Gastroesophageal sphincter (tissue), 4 donors: ENCODE data around the gene ZNF765. TPM values are rescaled to one million over a fixed set of nuclear protein-coding genes. Genes with fewer than 3 reads are reported as not detected.

Experiments
- ATAC-seq: fragments of 150-250 bp; one replicate; pipeline ENCODE4 v1.9.1; 2016; ENCODE audit warnings: mild to moderate bottlenecking, moderate library complexity
- H3K27ac ChIP-seq, 4 donors: fragments of 200-600 bp; sonication (generic) in 3 of 4; 1 replicate in 3 of 4; 2 replicates in 1 of 4; pipeline ENCODE4 v1.5.1; 2016 to 2019
- H3K27me3 ChIP-seq: fragments of 200-600 bp; sonication (generic); one replicate; pipeline ENCODE4 v1.5.1; 2019
- H3K36me3 ChIP-seq, 2 donors: fragments of 200-600 bp; sonication (generic); one replicate each; pipeline ENCODE4 v1.5.1; 2019; ENCODE audit warnings: control low read depth in 1 of 2
- H3K4me1 ChIP-seq, 3 donors: fragments of 200-600 bp; sonication (generic); 1 replicate in 2 of 3; 2 replicates in 1 of 3; pipeline ENCODE4 v1.5.1; 2016 to 2019; ENCODE audit warnings: control low read depth in 2 of 3
- H3K4me3 ChIP-seq, 2 donors: fragments of 200-600 bp; sonication (generic); one replicate each; pipeline ENCODE4 v1.5.1; 2019; ENCODE audit warnings: mild to moderate bottlenecking in 1 of 2, moderate library complexity in 1 of 2
- H3K9me3 ChIP-seq, 3 donors: fragments of 200-600 bp; sonication (generic); one replicate each; pipeline ENCODE4 v1.5.1; 2017 to 2019; ENCODE audit warnings: control low read depth in 2 of 3
- CTCF ChIP-seq, 4 experiments: fragments of 200-600 bp in 2 of 4; fragments of 450-650 bp in 2 of 4; sonication (generic) in 1 of 4; IDR thresholded peaks; one replicate each; pipeline ENCODE4 v1.5.1; 2017 to 2019; ENCODE audit warnings: antibody characterized with exemption in 4 of 4, mild to moderate bottlenecking in 2 of 4, moderate library complexity in 2 of 4
- EP300 ChIP-seq: sonication (generic); formaldehyde crosslinking; IDR thresholded peaks from one replicate; pipeline ENCODE4 v1.6.1; 2017; ENCODE audit warnings: antibody characterized with exemption, mild to moderate bottlenecking
- POLR2A ChIP-seq, 2 donors: fragments of 450-650 bp; IDR thresholded peaks; one replicate each; pipeline ENCODE4 v1.6.1; 2017; ENCODE audit warnings: antibody characterized with exemption in 2 of 2, mild to moderate bottlenecking in 2 of 2, moderate library complexity in 1 of 2
- POLR2AphosphoS5 ChIP-seq: sonication (generic); formaldehyde crosslinking; IDR thresholded peaks from one replicate; pipeline ENCODE4 v1.6.1; 2017; ENCODE audit warnings: antibody characterized with exemption
- WGBS, 2 donors: methylation state at CpG; one replicate each; pipeline ENCODE4 v1.1.5; 2018; ENCODE audit warnings: low coverage in 1 of 2; 5-methylcytosine and 5-hydroxymethylcytosine counted together
- total RNA-seq, 4 donors: library from RNA; depleted of rRNA; stranded (reverse); fragments of >200 nt; gene quantifications; one replicate each; pipeline ENCODE4 v1.1.0, GENCODE V29; 2016

The ZNF765 gene
- total RNA-seq, 4 donors from 2014 or later, result 7.3 to 13.4 (median 8.2) TPM

- no peaks in the 10 kb centered on the region for H3K27me3 ChIP-seq
- WGBS, 2 donors, result 0% methylated on average over 5 to 12 of the region's 45 CpGs
- TF ChIP-seq EP300 (no peak), CTCF (IDR thresholded peaks at IDR 0.05) (peak in 2 of 4 experiments; percentile 23 to 30), POLR2AphosphoS5 (peak; percentile 85), POLR2A (IDR thresholded peaks at IDR 0.05) (peak in 1 of 2 donors; percentile 32)
- no peaks in the 10 kb centered on the region for H3K36me3 ChIP-seq
- H3K4me1 ChIP-seq, result peaks cover 0 to 15% (median 0%) of the 10 kb centered on the region in 3 donors
- H3K9me3 ChIP-seq, result no peaks in the 10 kb centered on the region
- peak; percentile 99 for ATAC-seq
- peak within 1 kb of the TSS; percentile 62 to 81 for H3K4me3 ChIP-seq
- H3K27ac ChIP-seq, result peak within 1 kb of the TSS; percentile 59 to 81 (median 79)
These were observed 29.6 kb upstream of the ZNF765 start, which contains the start of gene ZNF525 for GRCh38 chr19:53365134-53365898. ZNF525 (plus strand) TSS chr19:53365705; CDS start chr19:53372282, 6,577 bp downstream.

- peaks cover 0 to 15% (median 0%) of the 10 kb centered on the region in 3 donors for H3K4me1 ChIP-seq
- peak overlapping the region; percentile 62 to 81 for H3K4me3 ChIP-seq
- H3K36me3 ChIP-seq, result no peaks in the 10 kb centered on the region
- ATAC-seq, result peak; percentile 48
- WGBS, 2 donors, result 1% methylated on average over 21 of the region's 32 CpGs; no CpG with 5 or more reads in 1 of the 2 donors
- H3K27me3 ChIP-seq, result no peaks in the 10 kb centered on the region
- TF ChIP-seq POLR2AphosphoS5 (no peak), CTCF (IDR thresholded peaks at IDR 0.05) (no peak), POLR2A (IDR thresholded peaks at IDR 0.05) (no peak), EP300 (no peak)
- H3K27ac ChIP-seq, result peak overlapping the region; percentile 59 to 81 (median 79)
- H3K9me3 ChIP-seq, result no peaks in the 10 kb centered on the region
These were observed 29.0 kb upstream of the ZNF765 start for GRCh38 chr19:53365899-53366493.

GRCh38 chr19:53372196-53372595 is 22.8 kb upstream of the ZNF765 start:
- H3K36me3 ChIP-seq, result peaks cover 0 to 52% of the 10 kb centered on the region in 2 donors
- WGBS, 2 donors, result 85 to 100% methylated on average over 2 to 4 of the region's 4 CpGs
- TF ChIP-seq POLR2A (IDR thresholded peaks at IDR 0.05), result no peak
- no peak overlapping the region for H3K4me3 ChIP-seq
- no peak for ATAC-seq
- H3K4me1 ChIP-seq, result peaks cover 0 to under 1% (median 0%) of the 10 kb centered on the region in 3 donors
- no peaks in the 10 kb centered on the region for H3K27me3 ChIP-seq
- no peaks in the 10 kb centered on the region for H3K9me3 ChIP-seq
- H3K27ac ChIP-seq, result no peak overlapping the region

- no peaks in the 10 kb centered on the region for H3K4me1 ChIP-seq
- no peak for ATAC-seq
- no peak overlapping the region for H3K27ac ChIP-seq
- peaks cover 0 to 73% of the 10 kb centered on the region in 2 donors for H3K36me3 ChIP-seq
- 70 to 78% methylated on average over 2 to 3 of the region's 3 CpGs for WGBS, 2 donors
- TF ChIP-seq POLR2AphosphoS5 (no peak), CTCF (IDR thresholded peaks at IDR 0.05) (no peak), POLR2A (IDR thresholded peaks at IDR 0.05) (no peak), EP300 (no peak)
- no peaks in the 10 kb centered on the region for H3K9me3 ChIP-seq
- no peaks in the 10 kb centered on the region for H3K27me3 ChIP-seq
- H3K4me3 ChIP-seq, result no peak overlapping the region
These were observed 20.7 kb upstream of the ZNF765 start for GRCh38 chr19:53374288-53374687.

GRCh38 chr19:53374743-53375142 is 20.2 kb upstream of the ZNF765 start:
- 91 to 100% methylated on average over 1 of the region's 1 CpG for WGBS, 2 donors
- Histone ChIP-seq H3K9me3 (no peaks in the 10 kb centered on the region), H3K4me1 (no peaks in the 10 kb centered on the region), H3K27ac (no peak overlapping the region), H3K4me3 (no peak overlapping the region), H3K36me3 (peaks cover 0 to 78% of the 10 kb centered on the region in 2 donors), H3K27me3 (no peaks in the 10 kb centered on the region)
- ATAC-seq, result no peak
- no peak for TF ChIP-seq POLR2AphosphoS5
- TF ChIP-seq EP300, result no peak
- TF ChIP-seq CTCF (IDR thresholded peaks at IDR 0.05), result no peak
- no peak for TF ChIP-seq POLR2A (IDR thresholded peaks at IDR 0.05)
